ENCODE measurements around the gene CXCL14.

Gene CXCL14

DNA sequence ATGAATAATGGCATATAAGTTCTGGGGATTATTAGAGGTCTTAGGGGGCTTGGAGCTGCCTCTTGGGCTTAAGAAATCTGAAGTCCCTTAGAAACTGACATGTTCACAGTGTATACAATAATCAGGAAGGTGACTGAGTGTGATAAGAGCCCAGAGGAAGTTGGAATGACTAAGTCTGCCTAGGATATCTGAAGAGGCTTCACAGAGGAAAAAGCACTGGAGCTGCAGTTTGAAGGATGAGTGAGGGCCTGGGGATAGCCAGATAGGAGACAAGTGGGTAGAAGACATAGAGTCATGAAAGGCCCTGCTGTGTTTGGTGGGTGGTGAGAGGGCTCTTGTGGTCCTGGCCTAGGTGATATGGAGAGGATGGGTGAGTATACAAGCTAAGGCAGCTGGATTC is 51.9 kb downstream of the CXCL14 start:
- TF ChIP-seq, protein P1, sequence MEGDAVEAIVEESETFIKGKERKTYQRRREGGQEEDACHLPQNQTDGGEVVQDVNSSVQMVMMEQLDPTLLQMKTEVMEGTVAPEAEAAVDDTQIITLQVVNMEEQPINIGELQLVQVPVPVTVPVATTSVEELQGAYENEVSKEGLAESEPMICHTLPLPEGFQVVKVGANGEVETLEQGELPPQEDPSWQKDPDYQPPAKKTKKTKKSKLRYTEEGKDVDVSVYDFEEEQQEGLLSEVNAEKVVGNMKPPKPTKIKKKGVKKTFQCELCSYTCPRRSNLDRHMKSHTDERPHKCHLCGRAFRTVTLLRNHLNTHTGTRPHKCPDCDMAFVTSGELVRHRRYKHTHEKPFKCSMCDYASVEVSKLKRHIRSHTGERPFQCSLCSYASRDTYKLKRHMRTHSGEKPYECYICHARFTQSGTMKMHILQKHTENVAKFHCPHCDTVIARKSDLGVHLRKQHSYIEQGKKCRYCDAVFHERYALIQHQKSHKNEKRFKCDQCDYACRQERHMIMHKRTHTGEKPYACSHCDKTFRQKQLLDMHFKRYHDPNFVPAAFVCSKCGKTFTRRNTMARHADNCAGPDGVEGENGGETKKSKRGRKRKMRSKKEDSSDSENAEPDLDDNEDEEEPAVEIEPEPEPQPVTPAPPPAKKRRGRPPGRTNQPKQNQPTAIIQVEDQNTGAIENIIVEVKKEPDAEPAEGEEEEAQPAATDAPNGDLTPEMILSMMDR (IDR thresholded peaks at IDR 0.05; ENCODE audit: extremely low read depth, insufficient read depth, missing control alignments): no peak
- in situ Hi-C loops (cut with MboI; ENCODE audit: low pct_unique_long_range_greater_than_20kb, low sequenced_read_pairs, unreplicated experiment): no loop called here
- DNase-seq (ENCODE audit: low spot score): no peak

GRCh38 chr5:135521964-135522363 is 56.8 kb downstream of the CXCL14 start:
- TF ChIP-seq, protein P1 (IDR thresholded peaks at IDR 0.05; ENCODE audit: extremely low read depth, insufficient read depth, missing control alignments): no peak
- DNase-seq (ENCODE audit: low spot score): no peak
- in situ Hi-C loops (cut with MboI; ENCODE audit: low pct_unique_long_range_greater_than_20kb, low sequenced_read_pairs, unreplicated experiment): no loop called here
